Fibroblast of the aortic adventitia (primary cell): Measurements from ENCODE around the gene CEP131. TPM values are rescaled to one million over a fixed set of nuclear protein-coding genes. Genes with fewer than 3 reads are reported as not detected.

ENCODE experiments used
- DNase-seq: peaks from one replicate; pipeline ENCODE4 v3.0.0-alpha.2; 2010; ENCODE audit warnings: low read depth
- H3K4me3 ChIP-seq: 2 replicates; pipeline ENCODE4 v1.5.1; 2011; ENCODE audit warnings: low read depth, mild to moderate bottlenecking, control low read depth, low read length, moderate library complexity
- total RNA-seq: library from RNA; depleted of rRNA; stranded (reverse); fragments of >200 nt; gene quantifications from 2 replicates; pipeline ENCODE4 v1.2.3, GENCODE V29; 2012; ENCODE audit warnings: low replicate concordance
- TF ChIP-seq, protein P1 (sequence below): IDR thresholded peaks from 2 replicates; pipeline ENCODE4 v1.5.1; 2011; ENCODE audit warnings: mild to moderate bottlenecking, low read length, control low read depth, inconsistent platforms; ENCODE audit not compliant: insufficient read depth

The CEP131 gene
- total RNA-seq, 1 donor, result 9.6 TPM

DNA sequence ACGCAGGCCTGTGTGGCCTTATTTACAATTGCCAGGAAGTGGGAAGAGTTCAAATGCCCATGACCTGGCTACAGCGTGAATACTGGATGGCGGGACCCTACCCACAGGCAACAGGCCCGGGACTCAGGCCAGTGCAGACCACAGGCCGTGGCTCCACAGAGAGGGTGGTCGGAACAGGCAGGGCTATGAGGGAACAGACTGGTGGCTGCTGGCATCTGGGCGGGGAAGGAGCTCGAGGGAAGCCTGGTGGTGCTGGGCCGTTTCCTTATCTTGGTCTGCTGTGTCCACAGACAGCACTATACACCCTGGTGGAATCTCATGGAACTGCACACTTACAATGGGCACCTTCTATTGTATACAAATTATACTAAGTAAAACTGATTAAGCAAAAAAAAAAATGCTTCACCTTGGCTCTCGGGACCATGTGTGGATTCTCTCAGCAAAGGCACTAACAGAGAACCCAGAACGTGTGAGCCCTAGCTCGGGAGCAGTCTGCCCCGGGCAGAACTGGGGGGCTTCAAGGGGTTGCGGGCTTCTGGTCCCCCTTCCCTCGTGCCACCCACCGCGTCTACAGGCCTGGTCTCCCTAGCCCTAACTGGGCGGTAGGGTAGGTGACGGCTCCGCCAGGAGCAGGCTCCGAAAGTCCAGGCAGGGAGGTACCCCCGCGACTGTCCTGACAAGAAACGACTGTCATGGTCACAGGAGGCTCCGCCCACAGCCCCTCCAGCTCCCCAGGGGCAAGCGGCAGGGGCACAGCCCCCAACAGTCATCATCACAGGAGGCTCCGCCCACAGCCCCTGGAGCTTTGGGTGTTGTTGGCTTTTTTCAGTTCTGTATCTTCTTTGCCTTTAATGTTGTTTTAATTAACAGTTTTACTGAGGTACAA, 21.8 kb downstream of the CEP131 start:
- peak; percentile 85 for DNase-seq

GRCh38 chr17:81200201-81200600, 22.6 kb downstream of the CEP131 start:
- DNase-seq, result no peak
- TF ChIP-seq, protein P1, sequence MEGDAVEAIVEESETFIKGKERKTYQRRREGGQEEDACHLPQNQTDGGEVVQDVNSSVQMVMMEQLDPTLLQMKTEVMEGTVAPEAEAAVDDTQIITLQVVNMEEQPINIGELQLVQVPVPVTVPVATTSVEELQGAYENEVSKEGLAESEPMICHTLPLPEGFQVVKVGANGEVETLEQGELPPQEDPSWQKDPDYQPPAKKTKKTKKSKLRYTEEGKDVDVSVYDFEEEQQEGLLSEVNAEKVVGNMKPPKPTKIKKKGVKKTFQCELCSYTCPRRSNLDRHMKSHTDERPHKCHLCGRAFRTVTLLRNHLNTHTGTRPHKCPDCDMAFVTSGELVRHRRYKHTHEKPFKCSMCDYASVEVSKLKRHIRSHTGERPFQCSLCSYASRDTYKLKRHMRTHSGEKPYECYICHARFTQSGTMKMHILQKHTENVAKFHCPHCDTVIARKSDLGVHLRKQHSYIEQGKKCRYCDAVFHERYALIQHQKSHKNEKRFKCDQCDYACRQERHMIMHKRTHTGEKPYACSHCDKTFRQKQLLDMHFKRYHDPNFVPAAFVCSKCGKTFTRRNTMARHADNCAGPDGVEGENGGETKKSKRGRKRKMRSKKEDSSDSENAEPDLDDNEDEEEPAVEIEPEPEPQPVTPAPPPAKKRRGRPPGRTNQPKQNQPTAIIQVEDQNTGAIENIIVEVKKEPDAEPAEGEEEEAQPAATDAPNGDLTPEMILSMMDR, result no peak
- no peak overlapping the region for H3K4me3 ChIP-seq

More for the DNA sequence above, 21.8 kb downstream of the CEP131 start:
- TF ChIP-seq, protein P1, result peak; percentile 86
- H3K4me3 ChIP-seq, result no peak overlapping the region

DNA sequence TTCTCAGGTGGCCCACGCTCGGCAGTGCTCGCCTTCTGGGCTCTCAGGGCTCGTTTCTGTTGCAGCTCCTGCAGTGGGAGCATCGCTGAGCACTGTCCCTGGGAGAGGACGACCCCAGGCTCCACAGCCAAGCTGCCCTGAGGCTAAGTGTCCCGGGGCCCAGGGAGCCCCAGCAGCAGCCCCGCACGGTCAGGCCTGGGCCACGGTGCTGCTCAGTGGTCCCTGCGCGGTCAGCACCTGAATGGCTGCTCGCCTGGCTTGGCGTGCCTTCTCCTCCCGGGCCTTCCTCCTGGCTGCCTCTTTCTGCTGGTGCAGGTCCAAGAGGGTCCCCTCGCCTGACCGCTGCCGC, 23.3 kb downstream of the CEP131 start:
- no peak overlapping the region for H3K4me3 ChIP-seq
- TF ChIP-seq, protein P1, result no peak
- DNase-seq, result no peak

DNA sequence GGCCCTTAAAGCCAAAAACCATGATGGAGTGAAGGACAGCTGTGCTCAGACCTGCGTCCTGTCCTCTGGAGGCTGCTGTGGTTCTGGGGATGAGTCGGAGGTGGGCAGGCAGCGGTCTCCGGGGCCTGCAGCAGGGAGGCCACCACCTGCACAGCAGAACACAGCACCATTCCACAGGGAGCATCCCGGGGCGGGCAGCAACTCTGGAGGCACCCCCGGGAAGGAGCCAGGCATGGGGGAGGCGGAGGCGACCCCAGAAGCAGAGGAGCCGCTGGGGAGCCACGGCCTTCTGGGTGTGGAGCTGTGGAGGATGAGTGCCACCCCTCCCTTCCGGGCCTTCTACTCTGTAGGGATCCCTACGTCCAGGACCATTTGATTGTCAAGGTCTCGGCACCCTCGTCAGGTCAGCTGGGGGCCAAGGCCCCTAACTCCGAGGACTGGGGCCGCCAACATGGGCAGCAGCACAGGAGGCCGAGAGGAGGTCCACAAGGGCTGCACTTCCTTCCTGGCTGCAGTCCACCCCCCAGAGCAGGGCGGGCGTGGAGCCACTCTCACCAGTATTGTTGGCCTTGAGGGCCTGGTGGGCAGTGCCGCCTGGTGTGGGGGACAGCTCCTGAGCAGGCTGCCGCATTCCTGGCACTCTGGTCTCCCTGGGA, 23.8 kb downstream of the CEP131 start:
- H3K4me3 ChIP-seq, result no peak overlapping the region
- no peak for DNase-seq
- TF ChIP-seq, protein P1, result no peak

GRCh38 chr17:81197831-81198490, 24.8 kb downstream of the CEP131 start:
- no peak for DNase-seq
- H3K4me3 ChIP-seq, result no peak overlapping the region
- TF ChIP-seq, protein P1, result no peak

DNA sequence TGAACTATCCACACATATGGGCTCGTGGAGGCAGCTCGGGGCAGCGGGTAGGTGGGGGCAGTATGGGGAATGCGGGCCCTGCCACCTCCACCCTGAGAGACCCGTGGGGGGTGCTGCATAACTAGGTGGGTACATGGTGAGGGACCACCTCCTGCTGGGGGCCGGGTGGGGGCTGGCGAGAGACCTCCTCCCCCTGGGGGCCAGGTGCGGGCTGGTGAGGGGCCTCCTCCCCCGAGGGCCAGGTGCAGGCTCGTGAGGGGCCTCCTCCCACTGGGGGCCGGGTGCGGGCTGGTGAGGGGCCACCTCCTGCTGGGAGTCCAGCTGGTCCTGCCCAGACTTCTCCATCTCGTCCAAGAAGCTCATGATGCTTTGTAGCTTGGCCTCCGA, 25.4 kb downstream of the CEP131 start:
- TF ChIP-seq, protein P1, result no peak
- DNase-seq, result no peak
- H3K4me3 ChIP-seq, result no peak overlapping the region
